HG02759 (cell line): ENCODE measurements around the gene GIT2.
"Not testable (repeated sequence)": the region's sequence is repeated elsewhere in the genome, so short reads cannot be mapped to it uniquely, and the experiment has no call there.

Experiments
- ATAC-seq: cut with Tn5 transposase; IDR thresholded peaks from one replicate; pipeline ENCODE4 v1.9.1; 2021; ENCODE audit warnings: mild to moderate bottlenecking, moderate library complexity; ENCODE audit not compliant: unreplicated experiment

The GIT2 gene

GRCh38 chr12:109923481-109924245, 72.5 kb downstream of the GIT2 start:
- ATAC-seq, result no peak

- no peak for ATAC-seq
These were observed 73.1 kb downstream of the GIT2 start for GRCh38 chr12:109923038-109923437.

GRCh38 chr12:109921982-109922381, 74.2 kb downstream of the GIT2 start:
- no peak for ATAC-seq

GRCh38 chr12:109920261-109920780, 75.8 kb downstream of the GIT2 start:
- no peak for ATAC-seq

- no peak for ATAC-seq
These were observed 76.7 kb downstream of the GIT2 start for GRCh38 chr12:109919456-109919855.

GRCh38 chr12:109916045-109916444, 80.1 kb downstream of the GIT2 start:
- no peak for ATAC-seq

- no peak for ATAC-seq
These were observed 80.8 kb downstream of the GIT2 start for GRCh38 chr12:109915171-109916040.

- no peak for ATAC-seq
These were observed 81.7 kb downstream of the GIT2 start for GRCh38 chr12:109914461-109914860.

GRCh38 chr12:109912855-109913321, 83.3 kb downstream of the GIT2 start:
- no peak for ATAC-seq

- ATAC-seq, result no peak
These were observed 85.2 kb downstream of the GIT2 start for GRCh38 chr12:109910969-109911348.

- ATAC-seq, result no peak
These were observed 85.8 kb downstream of the GIT2 start for GRCh38 chr12:109910254-109910968.

- no peak for ATAC-seq
These were observed 90.9 kb downstream of the GIT2 start for GRCh38 chr12:109905301-109905700.

GRCh38 chr12:109902891-109903418, 93.2 kb downstream of the GIT2 start:
- ATAC-seq, result no peak

- peak; percentile 17 for ATAC-seq
These were observed 95.2 kb downstream of the GIT2 start for GRCh38 chr12:109900752-109901580.

GRCh38 chr12:109899783-109900751, 96.1 kb downstream of the GIT2 start, which contains the start of gene TCHP:
TCHP (plus strand) TSS chr12:109900274; CDS start chr12:109903027, 2,753 bp downstream.
- ATAC-seq, result peak; percentile 78

- ATAC-seq, result not testable (repeated sequence)
These were observed 96.8 kb downstream of the GIT2 start for GRCh38 chr12:109899345-109899744.

GRCh38 chr12:109897029-109897428, 99.1 kb downstream of the GIT2 start:
- no peak for ATAC-seq

GRCh38 chr12:109896188-109896587, 100.0 kb downstream of the GIT2 start:
- ATAC-seq, result no peak

- ATAC-seq, result no peak
These were observed 101.2 kb downstream of the GIT2 start for GRCh38 chr12:109894939-109895338.
